K562 (cell line): ENCODE measurements around the gene ZACN. TPM values are rescaled to one million over a fixed set of nuclear protein-coding genes. Genes with fewer than 3 reads are reported as not detected.

ENCODE experiments used
- ARHGAP35 ChIP-seq: fragments of 450-650 bp; IDR thresholded peaks from 2 replicates; pipeline ENCODE4 v1.6.1; 2018; ENCODE audit not compliant: partially characterized antibody
- CTBP1 ChIP-seq: fragments of 450-650 bp; IDR thresholded peaks from 2 replicates; pipeline ENCODE4 v1.6.1; 2016; ENCODE audit warnings: borderline replicate concordance
- LCOR ChIP-seq: sonication (generic); formaldehyde crosslinking; IDR thresholded peaks from 2 replicates; pipeline ENCODE4 v1.8.0; 2022; ENCODE audit warnings: mild to moderate bottlenecking, missing genetic modification reagents
- PHF21A ChIP-seq: fragments of 450-650 bp; IDR thresholded peaks from 2 replicates; pipeline ENCODE4 v1.6.1; 2017; ENCODE audit warnings: low read depth, borderline replicate concordance
- RAD51 ChIP-seq: fragments of 450-650 bp; IDR thresholded peaks from 2 replicates; pipeline ENCODE4 v1.7.1; 2016; ENCODE audit warnings: low read depth, mild to moderate bottlenecking, borderline replicate concordance
- SAP30 ChIP-seq: fragments of 200-600 bp; sonication (generic); IDR thresholded peaks from 2 replicates; pipeline ENCODE4 v1.6.1; 2012; ENCODE audit warnings: borderline replicate concordance, low read depth, mild to moderate bottlenecking, moderate library complexity, low read length, control low read depth, inconsistent platforms; ENCODE audit not compliant: insufficient read depth, poor library complexity, severe bottlenecking
- TEAD1 ChIP-seq, 2 experiments: fragments of 450-650 bp in 1 of 2; sonication (generic) in 1 of 2; formaldehyde crosslinking; IDR thresholded peaks; 2 replicates each; pipeline versions ENCODE4 v1.4.0 to v1.8.0; 2020 to 2022; ENCODE audit warnings: mild to moderate bottlenecking in 2 of 2, missing genetic modification reagents in 1 of 2
- ZBTB8A ChIP-seq: fragments of 450-650 bp; IDR thresholded peaks from 2 replicates; pipeline ENCODE4 v1.6.1; 2018; ENCODE audit warnings: mild to moderate bottlenecking, moderate library complexity; ENCODE audit not compliant: partially characterized antibody
- ZNF324 ChIP-seq: fragments of 250-450 bp; sonication (Bioruptor Pico); IDR thresholded peaks from 2 replicates; pipeline ENCODE4 v1.4.0; 2020; ENCODE audit warnings: mild to moderate bottlenecking
- polyA plus RNA-seq, 8 experiments: library from polyadenylated mRNA; depleted of rRNA in 4 of 8; stranded (reverse) in 5 of 8; unstranded in 3 of 8; fragments of >200 nt; fragmentation: Nextera tagmentation in 2 of 8; fragmentation: Illumina TruSeq in 1 of 8; extraction: Ambion mirVana in 2 of 8; extraction: Trizol in 1 of 8; gene quantifications; 2 replicates each; pipeline versions ENCODE4 v1.2.1 to v1.2.3, GENCODE V29; 2011 to 2014; ENCODE audit warnings: inconsistent platforms in 1 of 8, missing spikeins in 1 of 8
- total RNA-seq, 7 experiments: library from RNA; depleted of rRNA in 6 of 7; stranded (reverse); fragments of >200 nt in 6 of 7; fragmentation: Illumina TruSeq in 2 of 7; extraction: Trizol in 2 of 7; gene quantifications; 2 replicates each; pipeline versions ENCODE4 v1.2.1 to v1.2.3, GENCODE V29; 2011 to 2021; ENCODE audit warnings: low replicate concordance in 1 of 7
- TF ChIP-seq, protein P1 (sequence below): fragments of 250-450 bp; sonication (Bioruptor Pico); IDR thresholded peaks from 2 replicates; pipeline ENCODE4 v1.4.0; 2020
- TF ChIP-seq, protein P2 (sequence below), 2 experiments: fragments of 250-450 bp in 1 of 2; fragments of 450-650 bp in 1 of 2; sonication (Bioruptor Pico) in 1 of 2; IDR thresholded peaks; 2 replicates each; pipeline versions ENCODE4 v1.6.1 to v1.8.0; 2016 to 2021; ENCODE audit warnings: mild to moderate bottlenecking in 2 of 2, moderate library complexity in 2 of 2, missing compliant biosample characterization in 1 of 2, missing genetic modification characterization in 1 of 2
- TF ChIP-seq, protein P3 (sequence below), 2 experiments: fragments of 200-800 bp in 1 of 2; sonication (Bioruptor generic) in 1 of 2; sonication (generic) in 1 of 2; formaldehyde crosslinking in 1 of 2; IDR thresholded peaks in 1 of 2; conservative IDR thresholded peaks in 1 of 2; 2 replicates each; pipeline versions ENCODE4 v1.5.0 to v1.6.1; 2016 to 2020; ENCODE audit warnings: missing compliant biosample characterization in 1 of 2, missing genetic modification characterization in 1 of 2, missing genetic modification reagents in 1 of 2
- TF ChIP-seq, protein P4 (sequence below): fragments of 450-650 bp; formaldehyde crosslinking; IDR thresholded peaks from 2 replicates; pipeline ENCODE4 v1.4.0; 2022; ENCODE audit warnings: missing genetic modification characterization

The ZACN gene
- total and polyA plus RNA-seq, 9 of the 15 experiments (the other 6 are each of a cell fraction or from before 2014, with no cell fraction given): 0.07 TPM; not detected in 8

DNA sequence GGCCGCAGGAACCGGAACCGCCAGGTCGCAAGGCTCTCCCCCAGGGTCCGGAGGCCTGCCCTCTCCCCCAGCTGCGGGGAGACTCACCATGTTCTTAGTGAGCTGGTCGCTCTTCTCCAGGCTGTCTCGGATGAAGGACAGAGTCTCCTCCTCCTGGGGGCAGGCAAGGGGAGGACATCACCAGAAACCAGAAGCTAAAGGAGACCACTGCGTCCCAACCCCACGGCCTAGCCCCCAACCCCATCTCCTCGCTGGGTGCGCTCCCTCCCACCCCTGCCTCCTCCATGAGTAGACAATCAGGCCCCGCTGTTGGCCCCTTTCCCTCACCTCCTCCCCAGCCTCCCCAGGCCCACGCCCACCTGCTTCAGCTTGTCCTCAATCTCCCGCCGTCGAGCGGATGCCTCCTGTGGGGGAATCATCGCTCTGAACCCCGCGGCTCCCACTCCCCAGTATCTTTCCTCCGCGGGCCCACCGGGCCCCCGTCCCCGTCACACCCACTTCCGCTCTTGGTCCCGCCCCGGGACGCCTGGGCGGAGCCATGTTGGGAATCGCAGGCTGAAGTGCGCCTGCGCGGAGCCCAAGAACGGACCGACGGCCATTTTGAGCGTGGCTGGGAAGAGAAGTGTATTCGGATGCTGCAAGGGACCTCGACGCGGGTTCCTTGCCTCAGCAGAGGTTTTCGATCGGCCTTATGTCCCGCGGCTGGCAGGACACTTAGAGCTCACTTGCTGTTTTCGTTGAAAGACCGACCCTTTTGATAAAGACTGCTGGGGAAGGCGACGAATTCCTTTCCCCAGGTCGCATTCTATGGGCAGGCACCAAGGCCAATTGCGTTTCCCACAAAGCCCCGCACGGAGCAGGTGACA, 24.5 kb downstream of the ZACN start, which contains the start of gene EXOC7 (continued):
- TF ChIP-seq, protein P1, sequence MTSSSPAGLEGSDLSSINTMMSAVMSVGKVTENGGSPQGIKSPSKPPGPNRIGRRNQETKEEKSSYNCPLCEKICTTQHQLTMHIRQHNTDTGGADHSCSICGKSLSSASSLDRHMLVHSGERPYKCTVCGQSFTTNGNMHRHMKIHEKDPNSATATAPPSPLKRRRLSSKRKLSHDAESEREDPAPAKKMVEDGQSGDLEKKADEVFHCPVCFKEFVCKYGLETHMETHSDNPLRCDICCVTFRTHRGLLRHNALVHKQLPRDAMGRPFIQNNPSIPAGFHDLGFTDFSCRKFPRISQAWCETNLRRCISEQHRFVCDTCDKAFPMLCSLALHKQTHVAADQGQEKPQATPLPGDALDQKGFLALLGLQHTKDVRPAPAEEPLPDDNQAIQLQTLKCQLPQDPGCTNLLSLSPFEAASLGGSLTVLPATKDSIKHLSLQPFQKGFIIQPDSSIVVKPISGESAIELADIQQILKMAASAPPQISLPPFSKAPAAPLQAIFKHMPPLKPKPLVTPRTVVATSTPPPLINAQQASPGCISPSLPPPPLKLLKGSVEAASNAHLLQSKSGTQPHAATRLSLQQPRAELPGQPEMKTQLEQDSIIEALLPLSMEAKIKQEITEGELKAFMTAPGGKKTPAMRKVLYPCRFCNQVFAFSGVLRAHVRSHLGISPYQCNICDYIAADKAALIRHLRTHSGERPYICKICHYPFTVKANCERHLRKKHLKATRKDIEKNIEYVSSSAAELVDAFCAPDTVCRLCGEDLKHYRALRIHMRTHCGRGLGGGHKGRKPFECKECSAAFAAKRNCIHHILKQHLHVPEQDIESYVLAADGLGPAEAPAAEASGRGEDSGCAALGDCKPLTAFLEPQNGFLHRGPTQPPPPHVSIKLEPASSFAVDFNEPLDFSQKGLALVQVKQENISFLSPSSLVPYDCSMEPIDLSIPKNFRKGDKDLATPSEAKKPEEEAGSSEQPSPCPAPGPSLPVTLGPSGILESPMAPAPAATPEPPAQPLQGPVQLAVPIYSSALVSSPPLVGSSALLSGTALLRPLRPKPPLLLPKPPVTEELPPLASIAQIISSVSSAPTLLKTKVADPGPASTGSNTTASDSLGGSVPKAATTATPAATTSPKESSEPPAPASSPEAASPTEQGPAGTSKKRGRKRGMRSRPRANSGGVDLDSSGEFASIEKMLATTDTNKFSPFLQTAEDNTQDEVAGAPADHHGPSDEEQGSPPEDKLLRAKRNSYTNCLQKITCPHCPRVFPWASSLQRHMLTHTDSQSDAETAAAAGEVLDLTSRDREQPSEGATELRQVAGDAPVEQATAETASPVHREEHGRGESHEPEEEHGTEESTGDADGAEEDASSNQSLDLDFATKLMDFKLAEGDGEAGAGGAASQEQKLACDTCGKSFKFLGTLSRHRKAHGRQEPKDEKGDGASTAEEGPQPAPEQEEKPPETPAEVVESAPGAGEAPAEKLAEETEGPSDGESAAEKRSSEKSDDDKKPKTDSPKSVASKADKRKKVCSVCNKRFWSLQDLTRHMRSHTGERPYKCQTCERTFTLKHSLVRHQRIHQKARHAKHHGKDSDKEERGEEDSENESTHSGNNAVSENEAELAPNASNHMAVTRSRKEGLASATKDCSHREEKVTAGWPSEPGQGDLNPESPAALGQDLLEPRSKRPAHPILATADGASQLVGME (CRISPR knock-in tag): no peak
- TF ChIP-seq, protein P2, sequence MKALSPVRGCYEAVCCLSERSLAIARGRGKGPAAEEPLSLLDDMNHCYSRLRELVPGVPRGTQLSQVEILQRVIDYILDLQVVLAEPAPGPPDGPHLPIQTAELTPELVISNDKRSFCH (CRISPR knock-in tag; IDR thresholded peaks at IDR 0.05): no peak
- TF ChIP-seq, protein P2 (tag; IDR thresholded peaks at IDR 0.05): peak; percentile 86
- TF ChIP-seq TEAD1 (CRISPR knock-in tag; IDR thresholded peaks at IDR 0.05) (peak in 1 of 2 experiments; percentile 62; a peak in 1 of 4 replicates), CTBP1 (0 out of 2 replicates have a peak, but pooled peaks have one; percentile 28), ZBTB8A (no peak), PHF21A (no peak), RAD51 (0 out of 2 replicates have a peak, but pooled peaks have one; percentile 1), SAP30 (no peak), ARHGAP35 (peak; percentile 37), ZNF324 (CRISPR knock-in tag) (no peak), LCOR (CRISPR knock-in tag) (no peak)
- TF ChIP-seq, protein P3, sequence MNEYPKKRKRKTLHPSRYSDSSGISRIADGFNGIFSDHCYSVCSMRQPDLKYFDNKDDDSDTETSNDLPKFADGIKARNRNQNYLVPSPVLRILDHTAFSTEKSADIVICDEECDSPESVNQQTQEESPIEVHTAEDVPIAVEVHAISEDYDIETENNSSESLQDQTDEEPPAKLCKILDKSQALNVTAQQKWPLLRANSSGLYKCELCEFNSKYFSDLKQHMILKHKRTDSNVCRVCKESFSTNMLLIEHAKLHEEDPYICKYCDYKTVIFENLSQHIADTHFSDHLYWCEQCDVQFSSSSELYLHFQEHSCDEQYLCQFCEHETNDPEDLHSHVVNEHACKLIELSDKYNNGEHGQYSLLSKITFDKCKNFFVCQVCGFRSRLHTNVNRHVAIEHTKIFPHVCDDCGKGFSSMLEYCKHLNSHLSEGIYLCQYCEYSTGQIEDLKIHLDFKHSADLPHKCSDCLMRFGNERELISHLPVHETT (CRISPR knock-in tag; conservative IDR thresholded peaks at IDR 0.05 in 1 of 2, IDR thresholded peaks at IDR 0.05 in 1 of 2): no peak
- TF ChIP-seq, protein P4, sequence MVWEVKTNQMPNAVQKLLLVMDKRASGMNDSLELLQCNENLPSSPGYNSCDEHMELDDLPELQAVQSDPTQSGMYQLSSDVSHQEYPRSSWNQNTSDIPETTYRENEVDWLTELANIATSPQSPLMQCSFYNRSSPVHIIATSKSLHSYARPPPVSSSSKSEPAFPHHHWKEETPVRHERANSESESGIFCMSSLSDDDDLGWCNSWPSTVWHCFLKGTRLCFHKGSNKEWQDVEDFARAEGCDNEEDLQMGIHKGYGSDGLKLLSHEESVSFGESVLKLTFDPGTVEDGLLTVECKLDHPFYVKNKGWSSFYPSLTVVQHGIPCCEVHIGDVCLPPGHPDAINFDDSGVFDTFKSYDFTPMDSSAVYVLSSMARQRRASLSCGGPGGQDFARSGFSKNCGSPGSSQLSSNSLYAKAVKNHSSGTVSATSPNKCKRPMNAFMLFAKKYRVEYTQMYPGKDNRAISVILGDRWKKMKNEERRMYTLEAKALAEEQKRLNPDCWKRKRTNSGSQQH: no peak
